IPS-15b (cell line): ENCODE measurements around the gene SLC37A3.
"Not testable (repeated sequence)": the region's sequence is repeated elsewhere in the genome, so short reads cannot be mapped to it uniquely, and the experiment has no call there.

Experiments used
- H3K27me3 ChIP-seq: one replicate; pipeline ENCODE4 v1.6.1; 2013; ENCODE audit warnings: low read length; ENCODE audit not compliant: control insufficient read depth, insufficient read depth
- H3K36me3 ChIP-seq: one replicate; pipeline ENCODE4 v1.6.1; 2013; ENCODE audit warnings: low read length; ENCODE audit not compliant: control insufficient read depth, insufficient read depth
- H3K4me1 ChIP-seq: one replicate; pipeline ENCODE4 v1.6.1; 2013; ENCODE audit warnings: mild to moderate bottlenecking, low read length; ENCODE audit not compliant: control insufficient read depth, insufficient read depth
- H3K4me3 ChIP-seq: one replicate; pipeline ENCODE4 v1.5.1; 2013; ENCODE audit warnings: low read depth, low read length
- H3K9ac ChIP-seq: one replicate; pipeline ENCODE4 v1.6.1; 2013; ENCODE audit warnings: low read depth, mild to moderate bottlenecking, low read length
- H3K9me3 ChIP-seq: one replicate; pipeline ENCODE4 v1.6.1; 2013; ENCODE audit warnings: mild to moderate bottlenecking, low read length; ENCODE audit not compliant: control insufficient read depth, insufficient read depth

Gene SLC37A3

GRCh38 chr7:140317597-140317996 is 80.7 kb downstream of the SLC37A3 start:
- H3K27me3 ChIP-seq: no peaks in the 10 kb centered on the region
- no peak overlapping the region for H3K9ac ChIP-seq
- no peaks in the 10 kb centered on the region for H3K9me3 ChIP-seq
- H3K4me1 ChIP-seq: peaks cover 2% of the 10 kb centered on the region
- H3K36me3 ChIP-seq: no peaks in the 10 kb centered on the region
- H3K4me3 ChIP-seq: no peak overlapping the region

DNA sequence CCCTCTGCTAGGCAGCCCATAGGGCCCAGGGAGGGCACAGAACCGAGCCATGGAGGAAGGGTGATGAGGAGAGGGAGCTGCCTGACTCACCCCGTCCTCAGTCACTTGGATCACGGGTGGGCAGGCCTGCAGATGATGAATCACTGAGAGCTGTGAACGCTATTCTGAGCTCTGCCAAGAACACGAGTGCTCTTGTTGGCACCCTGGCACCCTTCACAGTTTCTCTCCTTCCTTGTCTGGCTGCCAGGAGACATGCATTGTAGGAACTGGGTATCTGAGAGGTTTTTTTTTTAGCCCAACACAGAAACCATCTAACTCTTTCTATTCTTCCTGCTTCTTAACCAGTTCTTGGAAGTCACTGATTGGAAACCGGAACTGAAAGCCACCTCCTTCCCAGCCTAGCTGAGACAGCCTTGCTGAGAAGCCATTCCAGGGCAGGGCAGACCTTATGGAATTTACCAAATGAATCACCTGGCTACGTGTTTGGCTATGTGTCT is 82.1 kb downstream of the SLC37A3 start:
- Histone ChIP-seq H3K4me1 (no peaks in the 10 kb centered on the region), H3K4me3 (no peak overlapping the region), H3K9ac (no peak overlapping the region), H3K36me3 (no peaks in the 10 kb centered on the region), H3K9me3 (peaks cover 2% of the 10 kb centered on the region), H3K27me3 (no peaks in the 10 kb centered on the region)

GRCh38 chr7:140315498-140316164 is 82.7 kb downstream of the SLC37A3 start:
- Histone ChIP-seq H3K36me3 (no peaks in the 10 kb centered on the region), H3K9ac (no peak overlapping the region), H3K4me1 (no peaks in the 10 kb centered on the region), H3K27me3 (no peaks in the 10 kb centered on the region), H3K9me3 (peaks cover 2% of the 10 kb centered on the region), H3K4me3 (no peak overlapping the region)

DNA sequence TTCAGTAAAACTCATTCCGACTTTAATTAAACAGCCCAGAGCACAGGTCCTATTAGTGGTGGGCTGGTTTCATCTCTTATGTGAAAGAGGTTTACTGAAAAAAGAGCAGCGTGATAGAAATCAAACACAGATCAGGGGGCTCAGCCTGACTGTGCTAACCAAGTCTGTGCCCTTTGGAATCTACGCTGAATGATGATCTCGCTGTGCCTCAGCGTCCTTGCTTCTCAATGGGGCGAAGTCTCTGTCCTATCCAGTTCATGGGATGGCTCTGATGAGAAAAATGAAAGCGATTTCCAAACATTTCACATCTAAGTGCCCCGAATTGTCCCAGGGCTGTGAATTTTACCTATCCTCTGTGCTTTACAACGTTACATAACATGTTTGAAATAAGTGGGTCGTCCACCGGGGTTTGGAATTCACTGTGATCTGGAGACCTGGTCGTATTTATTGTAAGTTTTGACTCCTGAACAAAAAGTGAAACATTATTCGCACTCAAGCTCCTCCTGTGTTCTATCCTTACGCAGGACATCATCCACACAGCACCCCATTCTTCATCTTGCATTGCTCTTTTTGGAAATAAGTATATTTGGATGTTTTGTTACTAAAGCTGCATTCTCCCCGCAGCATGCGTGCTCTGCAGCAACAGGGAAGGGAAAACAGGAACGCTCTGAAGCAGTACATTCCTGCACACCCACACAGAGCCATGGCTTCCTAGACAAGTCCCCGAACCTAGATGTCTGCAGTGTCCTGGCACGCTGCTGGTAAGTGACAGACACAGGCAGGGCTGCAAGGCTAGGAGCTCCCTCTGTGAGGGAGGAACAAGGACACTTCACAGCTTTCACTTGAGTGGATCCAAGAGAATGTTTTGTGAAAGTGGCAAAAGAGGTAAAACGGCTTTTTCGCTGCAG is 83.5 kb downstream of the SLC37A3 start:
- Histone ChIP-seq H3K4me3 (no peak overlapping the region), H3K9me3 (peaks cover 2% of the 10 kb centered on the region), H3K36me3 (no peaks in the 10 kb centered on the region), H3K27me3 (no peaks in the 10 kb centered on the region), H3K9ac (no peak overlapping the region), H3K4me1 (no peaks in the 10 kb centered on the region)

DNA sequence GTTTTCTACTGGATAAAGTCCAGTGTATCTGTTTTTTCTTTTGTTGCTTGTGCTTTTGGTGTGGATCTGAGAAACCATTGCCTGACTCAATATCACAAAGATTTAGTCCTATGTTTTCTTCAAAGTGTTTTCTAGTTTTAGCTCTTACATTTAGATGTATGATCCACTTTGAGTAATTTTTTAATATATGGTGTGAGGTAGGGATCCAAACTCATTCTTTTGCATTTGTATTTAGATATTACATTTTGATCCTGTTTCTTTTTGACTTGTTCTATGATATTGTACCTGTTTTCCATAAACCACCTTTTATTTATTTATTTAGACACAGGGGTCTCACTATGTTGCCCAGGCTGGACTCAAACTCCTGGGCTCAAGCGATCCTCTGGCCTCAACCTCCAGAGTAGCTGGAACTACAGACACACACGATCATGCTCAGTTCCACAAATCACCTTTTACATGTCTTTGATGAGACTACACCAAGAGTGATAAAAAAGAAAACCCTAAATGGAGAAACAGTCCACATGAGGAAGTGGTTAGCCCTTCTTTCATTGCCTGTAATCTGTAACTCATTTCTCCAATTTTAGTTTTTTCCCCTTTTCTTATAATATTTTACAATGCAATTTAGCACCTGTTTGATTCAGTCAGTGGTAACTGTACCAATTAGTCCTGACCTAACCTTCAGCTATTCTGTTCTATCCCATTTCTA is 86.0 kb downstream of the SLC37A3 start:
- H3K4me1 ChIP-seq: no peaks in the 10 kb centered on the region
- no peaks in the 10 kb centered on the region for H3K27me3 ChIP-seq
- no peak overlapping the region for H3K4me3 ChIP-seq
- peaks cover 2% of the 10 kb centered on the region for H3K9me3 ChIP-seq
- H3K36me3 ChIP-seq: no peaks in the 10 kb centered on the region
- no peak overlapping the region for H3K9ac ChIP-seq

DNA sequence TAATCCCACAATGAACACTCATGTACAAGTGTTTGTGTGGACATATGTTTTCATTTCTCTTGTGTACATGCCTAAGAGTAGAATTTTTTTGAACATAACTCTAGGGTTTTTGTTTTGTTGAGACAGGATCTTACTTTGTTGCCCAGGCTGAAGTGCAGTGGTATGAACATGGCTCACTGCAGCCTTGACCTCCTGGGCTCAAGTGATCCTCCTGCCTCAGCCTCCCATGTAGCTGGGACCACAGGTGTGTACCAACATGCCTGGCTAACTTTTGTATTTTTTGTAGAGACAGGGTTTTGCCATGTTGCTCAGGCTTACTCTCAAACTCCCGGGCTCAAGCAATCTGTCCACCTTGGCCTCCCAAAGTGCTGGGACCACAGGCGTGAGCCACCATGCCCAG is 87.2 kb downstream of the SLC37A3 start:
- not testable (repeated sequence) for H3K9me3 ChIP-seq, H3K4me3 ChIP-seq, H3K4me1 ChIP-seq, H3K9ac ChIP-seq, H3K36me3 ChIP-seq, H3K27me3 ChIP-seq

- no peaks in the 10 kb centered on the region for H3K27me3 ChIP-seq
Observed at GRCh38 chr7:140310337-140311002, 87.9 kb downstream of the SLC37A3 start.

DNA sequence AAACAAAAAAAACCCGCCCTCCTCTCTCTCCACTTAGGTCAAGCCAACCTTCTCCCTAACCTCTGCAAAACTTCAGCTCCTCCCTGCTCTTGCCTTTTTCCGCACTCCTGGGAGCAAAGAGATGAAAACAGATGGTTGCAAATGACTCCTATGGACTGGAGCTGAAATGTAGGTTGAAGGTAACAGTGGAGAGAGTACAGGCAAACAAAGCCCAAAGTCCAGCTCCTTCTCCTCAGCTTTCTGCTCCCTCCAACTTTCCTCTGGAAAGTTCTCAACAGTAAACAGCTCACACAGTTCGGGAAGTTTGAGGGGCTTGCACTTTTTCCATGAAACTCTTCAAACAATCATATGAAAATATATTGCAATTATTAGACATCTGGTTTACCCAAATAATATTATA is 90.3 kb downstream of the SLC37A3 start:
- H3K27me3 ChIP-seq: no peaks in the 10 kb centered on the region
- H3K4me3 ChIP-seq: no peak overlapping the region
- no peaks in the 10 kb centered on the region for H3K36me3 ChIP-seq
- H3K4me1 ChIP-seq: no peaks in the 10 kb centered on the region
- peaks cover 2% of the 10 kb centered on the region for H3K9me3 ChIP-seq
- H3K9ac ChIP-seq: no peak overlapping the region

More at GRCh38 chr7:140310337-140311002, 87.9 kb downstream of the SLC37A3 start:
- Histone ChIP-seq H3K4me3 (no peak overlapping the region), H3K9me3 (peaks cover 2% of the 10 kb centered on the region), H3K4me1 (no peaks in the 10 kb centered on the region), H3K36me3 (no peaks in the 10 kb centered on the region), H3K9ac (no peak overlapping the region)

DNA sequence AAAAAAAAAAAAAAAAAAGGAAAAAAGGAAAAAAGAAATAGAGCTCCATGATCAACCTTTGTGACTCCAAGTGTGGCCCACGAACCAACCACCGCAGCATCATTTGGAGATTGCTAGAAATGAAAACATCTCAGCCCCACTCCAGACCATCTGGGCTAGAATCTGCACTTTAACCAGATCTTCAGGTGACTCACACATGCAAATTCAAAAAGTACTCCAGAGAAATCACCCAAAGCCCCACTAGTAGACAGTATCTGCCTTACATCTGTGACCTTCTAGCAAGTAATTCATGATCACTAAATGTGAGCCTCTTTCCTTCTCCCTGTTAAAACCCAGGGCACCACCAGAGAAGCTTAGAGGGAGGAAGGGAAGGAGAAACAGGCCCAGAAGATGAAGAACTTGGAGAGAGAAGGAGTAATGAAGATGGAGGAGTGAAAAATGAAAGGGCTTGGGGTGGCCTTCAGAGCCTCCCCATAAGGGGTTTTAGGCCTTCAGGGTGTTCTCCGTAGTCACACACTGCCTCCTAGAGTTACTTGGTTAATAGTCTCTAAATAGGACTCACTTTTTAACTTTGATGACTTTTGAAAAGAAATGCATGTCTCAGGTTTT is 94.0 kb downstream of the SLC37A3 start:
- H3K4me1 ChIP-seq: no peaks in the 10 kb centered on the region
- no peak overlapping the region for H3K4me3 ChIP-seq
- H3K9ac ChIP-seq: no peak overlapping the region
- no peaks in the 10 kb centered on the region for H3K36me3 ChIP-seq
- no peaks in the 10 kb centered on the region for H3K27me3 ChIP-seq
- H3K9me3 ChIP-seq: no peaks in the 10 kb centered on the region

DNA sequence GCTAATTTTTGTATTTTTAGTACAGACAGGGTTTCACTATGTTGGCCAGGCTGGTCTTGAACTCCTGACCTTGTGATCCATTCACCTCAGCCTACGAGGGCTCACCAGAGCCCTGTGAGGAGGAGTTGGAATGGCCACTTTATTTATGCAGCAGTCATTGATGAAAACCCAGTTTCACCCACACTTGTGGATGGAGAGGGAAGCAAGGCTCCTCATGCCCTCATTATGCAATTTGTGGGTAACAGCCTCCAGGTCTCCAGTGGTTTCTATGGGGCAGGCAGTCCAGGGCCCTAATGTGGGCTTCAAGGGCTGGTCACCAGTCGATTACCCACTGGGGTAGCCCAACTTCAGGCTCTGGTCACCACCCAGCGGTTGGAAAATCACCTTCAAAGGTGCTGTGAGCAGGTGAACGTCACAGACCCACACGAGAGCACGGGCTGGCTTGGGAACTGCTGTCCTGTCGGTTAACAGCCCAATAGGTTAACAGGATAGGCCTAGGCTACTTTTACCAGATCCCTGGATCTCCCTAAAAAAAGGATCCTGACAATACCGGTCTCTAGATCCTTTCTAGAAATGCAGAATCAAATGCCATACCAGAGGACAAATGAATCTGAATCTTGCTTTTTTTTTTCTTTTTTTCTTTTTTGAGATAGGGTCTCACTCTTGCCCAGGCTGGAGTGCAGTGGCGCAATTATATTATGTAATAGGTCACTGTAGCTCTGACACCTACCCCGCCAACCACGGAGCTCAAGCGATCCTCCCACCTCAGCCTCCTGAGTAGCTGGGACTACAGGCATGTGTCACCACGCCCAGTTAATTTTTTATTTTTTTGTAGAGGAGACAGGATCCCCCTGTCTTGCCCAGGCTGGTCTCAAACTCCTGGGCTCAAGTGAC is 97.8 kb downstream of the SLC37A3 start:
- no peak overlapping the region for H3K4me3 ChIP-seq
- H3K27me3 ChIP-seq: no peaks in the 10 kb centered on the region
- no peaks in the 10 kb centered on the region for H3K9me3 ChIP-seq
- no peaks in the 10 kb centered on the region for H3K4me1 ChIP-seq
- no peaks in the 10 kb centered on the region for H3K36me3 ChIP-seq
- H3K9ac ChIP-seq: no peak overlapping the region
